HUES64 (cell line): ENCODE measurements around the gene ING4.

Experiments used
- H3K27ac ChIP-seq: 2 replicates; pipeline ENCODE4 v1.7.0; 2013; ENCODE audit warnings: low read depth, low read length, inconsistent platforms
- H3K27me3 ChIP-seq: 2 replicates; pipeline ENCODE4 v1.6.1; 2013; ENCODE audit warnings: mild to moderate bottlenecking, low read length; ENCODE audit not compliant: insufficient read depth
- H3K36me3 ChIP-seq: 2 replicates; pipeline ENCODE4 v1.6.1; 2013; ENCODE audit warnings: mild to moderate bottlenecking, low read length; ENCODE audit not compliant: insufficient read depth
- H3K4me1 ChIP-seq: 2 replicates; pipeline ENCODE4 v1.6.1; 2013; ENCODE audit warnings: mild to moderate bottlenecking, low read length, moderate library complexity; ENCODE audit not compliant: insufficient read depth
- H3K4me3 ChIP-seq: 2 replicates; pipeline ENCODE4 v1.5.1; 2013; ENCODE audit warnings: mild to moderate bottlenecking, low read length, moderate library complexity
- H3K9ac ChIP-seq: 2 replicates; pipeline ENCODE4 v1.6.1; 2013; ENCODE audit warnings: mild to moderate bottlenecking, low read depth, low read length
- H3K9me3 ChIP-seq: 2 replicates; pipeline ENCODE4 v1.6.1; 2013; ENCODE audit warnings: low read depth, low read length; ENCODE audit not compliant: insufficient read depth
- WGBS: fragments of 150-250, 120-280 bp; methylation state at CpG from one replicate; pipeline ENCODE4 v1.1.7; 2013; ENCODE audit warnings: missing lambda C conversion rate; 5-methylcytosine and 5-hydroxymethylcytosine counted together

The ING4 gene

GRCh38 chr12:6647083-6647604 lies 15.8 kb downstream of the ING4 start, which contains the start of gene ACRBP:
Gene ACRBP, minus strand, starts transcription at chr12:6647432. Its CDS starts 66 bp downstream, at chr12:6647366.
- Histone ChIP-seq H3K4me3 (peak within 1 kb of the TSS; percentile 72), H3K9me3 (no peaks in the 10 kb centered on the region)
- 44% methylated on average over 38 of the region's 38 CpGs for WGBS

GRCh38 chr12:6646276-6647082 lies 16.4 kb downstream of the ING4 start:
- peaks cover 19% of the 10 kb centered on the region for H3K36me3 ChIP-seq
- no peak overlapping the region for H3K27ac ChIP-seq
- H3K9ac ChIP-seq: peak overlapping the region; percentile 72; the same call in 1 of the 2 replicates
- peaks cover 4% of the 10 kb centered on the region for H3K27me3 ChIP-seq
- no peaks in the 10 kb centered on the region for H3K4me1 ChIP-seq
- WGBS: 84% methylated on average over 28 of the region's 28 CpGs
- H3K9me3 ChIP-seq: no peaks in the 10 kb centered on the region
- H3K4me3 ChIP-seq: peak overlapping the region; percentile 72

More at GRCh38 chr12:6647083-6647604, 15.8 kb downstream of the ING4 start, which contains the start of gene ACRBP:
- Histone ChIP-seq H3K36me3 (peaks cover 24% of the 10 kb centered on the region), H3K9ac (peak within 1 kb of the TSS; percentile 72), H3K4me1 (no peaks in the 10 kb centered on the region), H3K27me3 (peaks cover 4% of the 10 kb centered on the region; the same call in 1 of the 2 replicates), H3K27ac (no peak within 1 kb of the TSS)

- Histone ChIP-seq H3K9ac (no peak overlapping the region), H3K27me3 (peaks cover 4% of the 10 kb centered on the region), H3K4me1 (no peaks in the 10 kb centered on the region), H3K9me3 (no peaks in the 10 kb centered on the region), H3K4me3 (no peak overlapping the region), H3K36me3 (peaks cover 6% of the 10 kb centered on the region; the same call in 1 of the 2 replicates), H3K27ac (no peak overlapping the region)
- 34% methylated on average over 5 of the region's 5 CpGs for WGBS
Measured at GRCh38 chr12:6644903-6645302, 18.0 kb downstream of the ING4 start.

DNA sequence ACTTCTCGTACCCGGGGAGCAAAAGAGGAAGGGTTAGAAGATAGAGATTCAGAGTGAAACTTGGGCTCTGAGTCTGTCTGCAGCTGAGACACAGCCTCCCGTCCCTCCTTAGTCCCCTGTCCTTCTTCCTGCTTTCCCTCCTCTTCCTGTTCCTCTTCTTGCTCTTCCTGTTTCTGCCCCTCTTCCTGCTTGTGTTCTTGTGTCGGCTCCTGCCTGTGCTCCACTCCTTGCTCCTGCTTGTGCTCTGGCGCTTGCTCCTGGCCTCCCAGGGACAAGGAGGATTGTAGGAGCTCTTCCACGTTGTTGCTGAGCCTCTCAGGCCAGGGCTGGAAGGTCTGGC lies 18.7 kb downstream of the ING4 start:
- Histone ChIP-seq H3K36me3 (peaks cover 6% of the 10 kb centered on the region; the same call in 1 of the 2 replicates), H3K4me1 (no peaks in the 10 kb centered on the region), H3K4me3 (no peak overlapping the region), H3K27me3 (peaks cover 4% of the 10 kb centered on the region), H3K9me3 (no peaks in the 10 kb centered on the region), H3K9ac (no peak overlapping the region), H3K27ac (no peak overlapping the region)
- WGBS: 86% methylated on average over 6 of the region's 6 CpGs

- Histone ChIP-seq H3K36me3 (peaks cover 6% of the 10 kb centered on the region; the same call in 1 of the 2 replicates), H3K9ac (no peak overlapping the region), H3K4me1 (no peaks in the 10 kb centered on the region), H3K27me3 (peaks cover 4% of the 10 kb centered on the region), H3K27ac (no peak overlapping the region), H3K4me3 (no peak overlapping the region), H3K9me3 (no peaks in the 10 kb centered on the region)
- 93% methylated on average over 6 of the region's 6 CpGs for WGBS
Measured at GRCh38 chr12:6643569-6644256, 19.2 kb downstream of the ING4 start.

GRCh38 chr12:6641131-6641530 lies 21.8 kb downstream of the ING4 start:
- Histone ChIP-seq H3K9ac (no peak overlapping the region), H3K4me1 (no peaks in the 10 kb centered on the region), H3K4me3 (no peak overlapping the region), H3K36me3 (no peaks in the 10 kb centered on the region), H3K27ac (no peak overlapping the region), H3K9me3 (no peaks in the 10 kb centered on the region), H3K27me3 (no peaks in the 10 kb centered on the region; the same call in none of the 2 replicates)
- 74% methylated on average over 4 of the region's 4 CpGs for WGBS

DNA sequence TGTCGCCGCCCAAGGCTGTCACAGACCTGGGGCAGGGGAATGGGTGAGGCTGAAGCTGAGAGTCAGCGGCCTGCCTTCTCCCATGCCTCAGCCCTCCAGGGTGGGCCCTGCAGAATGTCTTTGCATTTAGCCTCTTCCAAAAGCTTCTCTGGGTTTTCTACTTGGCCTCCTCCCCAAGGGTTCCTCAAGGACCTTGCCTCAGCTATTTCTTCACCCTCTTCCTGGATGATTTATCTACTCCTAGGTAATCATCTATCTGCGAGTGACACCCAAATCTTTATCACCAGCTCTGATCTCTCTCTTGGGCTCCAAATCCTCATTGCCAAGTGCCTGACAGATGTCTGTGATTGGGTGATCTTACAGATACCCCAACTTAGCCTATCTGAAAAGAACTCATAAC lies 22.4 kb downstream of the ING4 start:
- 94% methylated on average over 4 of the region's 4 CpGs for WGBS
- H3K4me1 ChIP-seq: peaks cover 2% of the 10 kb centered on the region; the same call in 1 of the 2 replicates
- H3K9ac ChIP-seq: no peak overlapping the region
- H3K4me3 ChIP-seq: no peak overlapping the region
- H3K27ac ChIP-seq: no peak overlapping the region
- H3K27me3 ChIP-seq: no peaks in the 10 kb centered on the region; the same call in none of the 2 replicates
- no peaks in the 10 kb centered on the region for H3K36me3 ChIP-seq
- H3K9me3 ChIP-seq: no peaks in the 10 kb centered on the region

GRCh38 chr12:6639151-6639801 lies 23.6 kb downstream of the ING4 start:
- H3K9ac ChIP-seq: no peak overlapping the region
- H3K4me1 ChIP-seq: peaks cover 2% of the 10 kb centered on the region; the same call in 1 of the 2 replicates
- 86% methylated on average over 11 of the region's 11 CpGs for WGBS

DNA sequence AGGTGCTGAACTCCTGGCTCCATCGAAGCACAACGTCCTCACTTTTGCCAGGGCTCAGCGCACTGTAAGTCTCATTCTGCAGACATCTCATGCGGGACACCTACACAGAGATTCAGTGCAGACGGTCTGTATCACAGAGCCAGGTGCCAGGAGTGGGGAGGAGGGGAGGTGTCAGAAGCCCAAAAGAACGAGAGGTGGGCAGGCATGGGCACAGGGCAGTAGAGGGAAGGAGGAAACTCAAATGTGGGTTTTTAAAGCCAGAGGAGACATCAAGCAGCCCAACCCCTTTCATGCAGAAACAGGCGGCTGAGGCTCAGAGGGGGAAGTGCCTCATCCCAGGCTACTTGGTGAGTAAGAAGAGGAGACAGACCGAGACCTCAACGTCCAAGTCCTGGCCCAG lies 24.6 kb downstream of the ING4 start:
- Histone ChIP-seq H3K36me3 (no peaks in the 10 kb centered on the region), H3K4me1 (peaks cover 2% of the 10 kb centered on the region; the same call in 1 of the 2 replicates), H3K27me3 (no peaks in the 10 kb centered on the region; the same call in none of the 2 replicates), H3K4me3 (no peak overlapping the region), H3K27ac (no peak overlapping the region), H3K9me3 (no peaks in the 10 kb centered on the region), H3K9ac (0 out of 2 replicates have a peak overlapping the region, but pooled peaks have one; percentile 9)
- WGBS: 88% methylated on average over 9 of the region's 9 CpGs

More at GRCh38 chr12:6639151-6639801, 23.6 kb downstream of the ING4 start:
- no peak overlapping the region for H3K4me3 ChIP-seq
- H3K36me3 ChIP-seq: no peaks in the 10 kb centered on the region
- H3K27me3 ChIP-seq: no peaks in the 10 kb centered on the region; the same call in none of the 2 replicates
- H3K9me3 ChIP-seq: no peaks in the 10 kb centered on the region
- no peak overlapping the region for H3K27ac ChIP-seq

DNA sequence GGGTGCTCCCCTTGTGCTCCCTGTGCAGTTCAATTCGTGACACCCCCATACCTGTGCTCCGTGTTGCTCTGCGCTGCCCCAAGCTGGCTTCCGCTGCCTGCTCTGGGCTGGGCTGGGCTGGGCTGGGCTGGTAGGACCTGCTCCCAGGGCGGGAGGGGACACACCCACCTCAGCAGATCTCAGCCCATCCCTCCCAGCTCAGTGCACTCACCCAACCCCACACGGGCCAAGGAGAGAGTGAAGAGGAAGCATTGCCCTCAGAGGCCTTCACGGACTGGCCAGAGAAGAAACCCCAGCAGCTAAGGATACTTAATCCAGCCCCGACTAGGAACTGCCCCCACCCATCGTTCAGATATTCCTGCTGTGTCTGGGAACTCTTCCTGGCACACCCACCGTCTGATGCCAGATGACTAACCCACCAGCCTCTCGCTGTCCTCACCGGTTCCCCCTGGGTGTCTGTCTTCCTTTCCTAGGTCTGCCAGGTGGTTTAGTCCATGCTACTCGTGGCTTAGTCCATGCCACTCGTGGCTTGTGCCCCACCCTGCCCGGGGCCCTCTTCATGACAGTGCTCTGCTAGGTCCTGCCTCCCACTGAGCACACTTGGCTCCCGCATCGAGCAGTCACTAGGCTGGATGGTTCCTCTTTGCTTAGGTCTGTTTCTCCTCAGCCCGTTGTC lies 26.9 kb downstream of the ING4 start, which contains the start of gene LPAR5:
TSS of gene LPAR5 (minus strand) at position 104 of the 676 bp plus-strand sequence. CDS start 14,711 bp downstream, outside the sequence.
- Histone ChIP-seq H3K27ac (no peak within 1 kb of the TSS), H3K4me3 (no peak within 1 kb of the TSS), H3K9ac (no peak within 1 kb of the TSS), H3K4me1 (peaks cover 7% of the 10 kb centered on the region; the same call in 1 of the 2 replicates), H3K9me3 (no peaks in the 10 kb centered on the region), H3K27me3 (no peaks in the 10 kb centered on the region; the same call in 1 of the 2 replicates), H3K36me3 (no peaks in the 10 kb centered on the region)
- WGBS: 59% methylated on average over 18 of the region's 18 CpGs
